Mucosa of rectum (tissue), 2 donors: ENCODE data around the gene ADD2.

Experiments used
- H3K27ac ChIP-seq, 2 donors: one replicate each; pipeline ENCODE4 v1.7.0; 2013; ENCODE audit warnings: inconsistent platforms in 2 of 2, low read depth in 2 of 2, low read length in 2 of 2
- H3K27me3 ChIP-seq, 2 donors: one replicate each; pipeline ENCODE4 v1.7.0; 2013; ENCODE audit warnings: low read length in 2 of 2; ENCODE audit not compliant: control insufficient read depth in 2 of 2, insufficient read depth in 2 of 2
- H3K36me3 ChIP-seq, 2 donors: one replicate each; pipeline ENCODE4 v1.7.0; 2013; ENCODE audit warnings: low read length in 2 of 2; ENCODE audit not compliant: control insufficient read depth in 2 of 2, insufficient read depth in 2 of 2
- H3K4me1 ChIP-seq, 2 donors: one replicate each; pipeline ENCODE4 v1.7.0; 2013; ENCODE audit warnings: low read length in 2 of 2, mild to moderate bottlenecking in 1 of 2; ENCODE audit not compliant: control insufficient read depth in 2 of 2, insufficient read depth in 2 of 2
- H3K4me3 ChIP-seq, 2 donors: one replicate each; pipeline ENCODE4 v1.7.0; 2013; ENCODE audit warnings: low read length in 2 of 2
- H3K9ac ChIP-seq, 2 donors: one replicate each; pipeline ENCODE4 v1.7.0; 2013; ENCODE audit warnings: low read length in 2 of 2, low read depth in 1 of 2, mild to moderate bottlenecking in 1 of 2
- H3K9me3 ChIP-seq, 2 donors: one replicate each; pipeline ENCODE4 v1.7.0; 2013; ENCODE audit warnings: low read length in 2 of 2; ENCODE audit not compliant: control insufficient read depth in 2 of 2
- donor health status: healthy.
- donor health status: Normal muscosa, but diverticular disease.

The ADD2 gene

DNA sequence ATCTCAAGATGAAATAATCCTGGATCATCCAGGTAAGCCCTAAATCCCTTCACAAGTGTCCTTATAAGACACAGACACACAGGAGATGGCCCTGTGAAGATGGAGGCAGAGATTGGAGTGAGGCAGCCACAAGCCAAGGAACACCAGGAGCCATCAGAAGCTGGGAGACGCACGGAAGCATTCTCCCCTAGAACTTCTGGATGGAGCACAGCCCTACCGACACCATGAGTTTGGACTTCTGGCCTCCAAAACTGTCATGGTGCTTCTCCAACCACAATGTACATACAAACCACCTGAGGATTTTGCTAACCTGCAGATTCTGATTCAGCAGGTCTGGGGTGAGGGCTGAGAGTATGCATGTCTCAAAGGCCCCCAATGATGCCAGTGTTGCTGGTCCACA lies 42.5 kb downstream of the ADD2 start:
- H3K36me3 ChIP-seq: no peaks in the 10 kb centered on the region
- no peak overlapping the region for H3K9ac ChIP-seq
- H3K4me1 ChIP-seq: no peaks in the 10 kb centered on the region
- no peak overlapping the region for H3K4me3 ChIP-seq
- no peaks in the 10 kb centered on the region for H3K27me3 ChIP-seq
- no peaks in the 10 kb centered on the region for H3K9me3 ChIP-seq
- H3K27ac ChIP-seq: no peak overlapping the region

- peaks cover 0 to 2% of the 10 kb centered on the region in 2 donors for H3K27me3 ChIP-seq
- no peaks in the 10 kb centered on the region for H3K4me1 ChIP-seq
- H3K36me3 ChIP-seq: no peaks in the 10 kb centered on the region
- no peak overlapping the region for H3K27ac ChIP-seq
- no peaks in the 10 kb centered on the region for H3K9me3 ChIP-seq
- H3K4me3 ChIP-seq: no peak overlapping the region
- H3K9ac ChIP-seq: no peak overlapping the region
Observed at GRCh38 chr2:70724366-70724765, 43.6 kb downstream of the ADD2 start.

DNA sequence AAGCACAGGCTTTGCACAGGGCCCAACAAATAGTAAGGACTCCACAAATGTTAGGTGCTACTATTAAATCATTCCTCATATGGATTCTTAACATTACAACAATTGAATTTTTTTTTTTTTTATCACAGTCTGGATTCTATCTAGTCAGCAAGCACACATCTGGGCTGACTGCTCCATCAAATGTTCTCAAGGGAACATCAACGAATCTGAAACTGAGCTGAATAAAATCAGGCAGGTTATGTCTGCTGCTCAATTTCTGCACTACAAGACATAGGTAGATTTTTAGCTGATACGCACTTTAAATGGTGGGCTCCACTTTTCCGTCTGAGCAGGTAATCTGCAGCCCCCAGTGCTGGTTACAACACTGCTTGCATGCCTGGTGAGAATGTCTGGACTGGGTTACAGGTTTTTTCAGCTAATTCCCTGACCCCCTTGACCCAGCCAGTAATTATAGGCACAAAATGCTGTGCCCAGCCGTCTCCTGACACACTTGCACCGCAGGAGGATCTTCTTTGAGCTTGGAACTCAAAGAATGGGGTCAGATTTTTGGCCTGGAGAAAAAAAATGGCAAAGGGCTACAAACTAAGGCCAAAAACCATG lies 44.6 kb downstream of the ADD2 start:
- no peak overlapping the region for H3K9ac ChIP-seq
- no peak overlapping the region for H3K27ac ChIP-seq
- no peak overlapping the region for H3K4me3 ChIP-seq
- peaks cover 0 to 4% of the 10 kb centered on the region in 2 donors for H3K27me3 ChIP-seq
- H3K36me3 ChIP-seq: no peaks in the 10 kb centered on the region
- H3K4me1 ChIP-seq: no peaks in the 10 kb centered on the region
- no peaks in the 10 kb centered on the region for H3K9me3 ChIP-seq

GRCh38 chr2:70720124-70720523 lies 47.9 kb downstream of the ADD2 start:
- Histone ChIP-seq H3K4me3 (no peak overlapping the region), H3K36me3 (no peaks in the 10 kb centered on the region), H3K9me3 (no peaks in the 10 kb centered on the region), H3K27ac (no peak overlapping the region), H3K27me3 (peaks cover 0 to 6% of the 10 kb centered on the region in 2 donors), H3K9ac (no peak overlapping the region), H3K4me1 (no peaks in the 10 kb centered on the region)

- H3K4me1 ChIP-seq: no peaks in the 10 kb centered on the region
- H3K36me3 ChIP-seq: no peaks in the 10 kb centered on the region
- no peaks in the 10 kb centered on the region for H3K9me3 ChIP-seq
- H3K27ac ChIP-seq: no peak overlapping the region
- peaks cover 0 to 6% of the 10 kb centered on the region in 2 donors for H3K27me3 ChIP-seq
- no peak overlapping the region for H3K4me3 ChIP-seq
- no peak overlapping the region for H3K9ac ChIP-seq
Observed at GRCh38 chr2:70719231-70719630, 48.8 kb downstream of the ADD2 start.

- Histone ChIP-seq H3K9me3 (no peaks in the 10 kb centered on the region), H3K4me3 (no peak overlapping the region), H3K27me3 (peaks cover 0 to 6% of the 10 kb centered on the region in 2 donors), H3K4me1 (no peaks in the 10 kb centered on the region), H3K9ac (no peak overlapping the region), H3K36me3 (no peaks in the 10 kb centered on the region), H3K27ac (no peak overlapping the region)
Observed at GRCh38 chr2:70718736-70719135, 49.3 kb downstream of the ADD2 start.

GRCh38 chr2:70718241-70718640 lies 49.8 kb downstream of the ADD2 start:
- no peak overlapping the region for H3K27ac ChIP-seq
- no peak overlapping the region for H3K4me3 ChIP-seq
- no peak overlapping the region for H3K9ac ChIP-seq
- H3K27me3 ChIP-seq: peaks cover 0 to 6% of the 10 kb centered on the region in 2 donors
- H3K4me1 ChIP-seq: no peaks in the 10 kb centered on the region
- no peaks in the 10 kb centered on the region for H3K36me3 ChIP-seq
- H3K9me3 ChIP-seq: no peaks in the 10 kb centered on the region

DNA sequence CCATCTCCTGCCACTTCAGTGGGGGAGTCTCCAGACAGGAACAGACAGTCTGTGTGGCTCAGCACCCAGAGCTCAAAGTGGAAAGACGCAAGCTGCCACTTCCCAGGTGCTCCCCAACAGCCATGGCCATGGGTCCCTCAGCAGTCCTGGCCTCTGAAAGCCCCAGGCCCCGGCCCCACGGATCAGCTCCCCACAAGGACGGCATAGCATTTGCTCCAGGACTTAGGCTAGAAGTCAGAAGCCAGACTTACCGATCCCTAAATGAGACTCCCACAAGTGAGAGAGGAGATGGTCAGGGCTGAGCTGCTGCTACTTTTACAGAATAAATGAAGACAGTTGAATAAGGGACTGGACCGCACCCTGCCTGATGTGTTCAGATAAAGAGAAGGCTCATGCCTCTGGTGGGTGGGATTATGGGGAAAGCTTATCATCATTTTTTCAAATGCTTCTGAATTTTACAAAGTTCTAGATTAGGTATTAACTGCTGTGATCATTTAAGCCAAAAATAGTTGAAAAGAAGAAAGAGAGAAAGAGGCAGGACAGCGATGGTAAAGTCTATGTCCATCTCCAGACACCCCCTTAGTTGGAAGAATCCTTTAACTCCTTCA lies 50.5 kb downstream of the ADD2 start:
- H3K9me3 ChIP-seq: no peaks in the 10 kb centered on the region
- no peaks in the 10 kb centered on the region for H3K4me1 ChIP-seq
- no peaks in the 10 kb centered on the region for H3K36me3 ChIP-seq
- H3K27me3 ChIP-seq: peaks cover 0 to 6% of the 10 kb centered on the region in 2 donors
- H3K4me3 ChIP-seq: no peak overlapping the region
- no peak overlapping the region for H3K9ac ChIP-seq
- no peak overlapping the region for H3K27ac ChIP-seq

DNA sequence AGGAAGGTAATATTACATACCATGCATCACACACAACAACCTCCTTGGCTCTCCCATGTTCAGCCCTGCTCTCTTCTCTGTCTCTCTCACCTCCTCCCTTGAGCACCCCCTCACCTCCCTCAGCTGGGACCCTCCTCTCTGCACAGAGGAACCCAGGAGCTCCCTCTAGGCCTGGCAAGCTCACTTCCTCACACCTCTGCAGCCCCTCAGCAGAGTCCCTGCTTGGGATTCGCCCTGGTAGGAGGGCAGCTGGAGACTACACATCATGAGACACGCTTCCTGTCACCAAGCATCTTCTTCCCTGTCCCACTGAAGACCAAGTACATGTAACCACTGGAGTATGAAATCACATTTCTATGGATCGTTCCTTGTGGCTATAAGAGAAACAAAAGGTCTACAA lies 51.0 kb downstream of the ADD2 start:
- Histone ChIP-seq H3K9me3 (no peaks in the 10 kb centered on the region), H3K27me3 (peaks cover 0 to 6% of the 10 kb centered on the region in 2 donors), H3K4me1 (no peaks in the 10 kb centered on the region), H3K9ac (no peak overlapping the region), H3K27ac (no peak overlapping the region), H3K36me3 (no peaks in the 10 kb centered on the region), H3K4me3 (no peak overlapping the region)

DNA sequence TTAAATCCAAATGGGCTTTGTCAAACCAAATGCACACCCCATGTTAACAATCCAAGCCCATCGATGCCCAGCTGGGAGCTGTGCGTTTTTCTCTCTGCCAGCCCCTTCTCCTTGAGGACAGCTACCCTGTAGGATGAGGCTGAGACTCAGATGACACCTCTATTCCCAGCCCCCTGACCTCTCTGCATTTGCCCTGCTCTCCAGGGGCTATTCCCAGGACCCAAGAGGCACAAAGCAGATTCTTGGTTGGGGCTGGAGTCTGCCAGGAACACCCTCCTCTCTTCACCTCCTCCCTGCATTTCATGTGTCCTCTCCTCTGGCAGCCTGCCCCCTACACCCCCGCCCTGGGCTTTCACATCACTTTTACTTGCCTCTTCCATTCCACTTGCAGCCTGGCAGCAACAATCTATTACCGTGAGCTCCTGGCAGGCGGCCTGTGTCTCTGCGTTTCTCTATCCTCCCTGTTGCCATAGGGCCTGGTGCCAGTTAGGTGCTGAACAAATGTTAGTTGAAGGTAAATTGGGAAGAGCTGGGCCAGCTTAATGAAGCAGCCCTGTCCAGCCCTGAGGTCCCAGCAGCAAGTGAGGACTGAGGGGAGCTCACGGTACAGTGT lies 51.8 kb downstream of the ADD2 start:
- Histone ChIP-seq H3K9me3 (no peaks in the 10 kb centered on the region), H3K4me3 (no peak overlapping the region), H3K27me3 (peaks cover 0 to 6% of the 10 kb centered on the region in 2 donors), H3K27ac (no peak overlapping the region), H3K36me3 (no peaks in the 10 kb centered on the region), H3K9ac (no peak overlapping the region), H3K4me1 (no peaks in the 10 kb centered on the region)
